A673 (cell line): Measurements from ENCODE around the gene TECTA. TPM values are rescaled to one million over a fixed set of nuclear protein-coding genes. Genes with fewer than 3 reads are reported as not detected.

Experiments used
- BruUV-seq: library from RNA; stranded (reverse); fragments of 400-500 nt; replicated peaks from 2 replicates; lab custom pipeline; 2021; lab: Mats Ljungman, UMichigan
- CTCF ChIA-PET: fragments of 300-600 bp; sonication (Branson Sonifier 250); formaldehyde crosslinking; loops from one replicate; lab custom pipeline; 2022; ENCODE audit warnings: antibody characterized with exemption; lab: Charles Lee
- POLR2A ChIA-PET: fragments of 300-600 bp; sonication (Branson Sonifier 250); formaldehyde crosslinking; loops from one replicate; lab custom pipeline; 2022; ENCODE audit warnings: antibody characterized with exemption; ENCODE audit not compliant: low non-redundant PET; lab: Charles Lee
- DNase-seq: peaks from one replicate; pipeline ENCODE4 v3.0.0-alpha.2; 2015; ENCODE audit warnings: low spot score
- H3K27ac ChIP-seq: fragments of 200-600 bp; sonication (generic); 2 replicates; pipeline ENCODE4 v1.5.1; 2016; ENCODE audit warnings: mixed run types, low read depth, mild to moderate bottlenecking, mixed read lengths, antibody characterized with exemption, low read length; ENCODE audit not compliant: poor library complexity, severe bottlenecking
- H3K27me3 ChIP-seq: fragments of 200-600 bp; sonication (generic); replicated peaks from 2 replicates; pipeline ENCODE4 v1.6.1; 2017; ENCODE audit warnings: mixed run types, low read depth, mild to moderate bottlenecking, mixed read lengths, antibody characterized with exemption, low read length; ENCODE audit not compliant: insufficient read depth, poor library complexity
- H3K36me3 ChIP-seq: fragments of 200-600 bp; sonication (generic); 2 replicates; pipeline ENCODE4 v1.6.1; 2016; ENCODE audit warnings: mixed run types, mild to moderate bottlenecking, mixed read lengths, antibody characterized with exemption, low read length; ENCODE audit not compliant: insufficient read depth, poor library complexity, severe bottlenecking
- H3K4me1 ChIP-seq: fragments of 200-600 bp; sonication (generic); 2 replicates; pipeline ENCODE4 v1.6.1; 2017; ENCODE audit warnings: mixed run types, mild to moderate bottlenecking, mixed read lengths, antibody characterized with exemption, low read length; ENCODE audit not compliant: insufficient read depth, poor library complexity, severe bottlenecking
- H3K4me3 ChIP-seq: fragments of 200-600 bp; sonication (generic); 2 replicates; pipeline ENCODE4 v1.5.1; 2016; ENCODE audit warnings: low read depth, mixed run types, mild to moderate bottlenecking, mixed read lengths, low read length; ENCODE audit not compliant: poor library complexity, severe bottlenecking
- H3K9me3 ChIP-seq: fragments of 200-600 bp; sonication (generic); 2 replicates; pipeline ENCODE4 v1.6.1; 2016; ENCODE audit warnings: mixed run types, low read depth, mild to moderate bottlenecking, mixed read lengths, antibody characterized with exemption, low read length; ENCODE audit not compliant: poor library complexity, severe bottlenecking
- EZH2 ChIP-seq: fragments of 200-600 bp; sonication (generic); IDR thresholded peaks from 2 replicates; pipeline ENCODE4 v1.6.1; 2017; ENCODE audit warnings: borderline replicate concordance, low read depth, mild to moderate bottlenecking, mixed read lengths, antibody characterized with exemption, low read length; ENCODE audit not compliant: poor library complexity, severe bottlenecking
- intact Hi-C: fragments of 100-400 bp; cut with micrococcal nuclease; formaldehyde crosslinking; loops from one replicate; pipeline ENCODE4 v1.10.0; 2022; ENCODE audit not compliant: unreplicated experiment
- total RNA-seq: library from RNA; stranded (reverse); gene quantifications from 2 replicates; pipeline ENCODE4 v1.2.3, GENCODE V29; 2021
- TF ChIP-seq, protein P1 (sequence below): fragments of 300-800, 200-600 bp; sonication (generic); conservative IDR thresholded peaks from 2 replicates; pipeline ENCODE4 v1.5.1; 2017; ENCODE audit warnings: low read depth, mild to moderate bottlenecking, antibody characterized with exemption, low read length, moderate library complexity, mixed read lengths

Gene TECTA
- total RNA-seq, 1 experiment from 2014 or later = 0.19 TPM

DNA sequence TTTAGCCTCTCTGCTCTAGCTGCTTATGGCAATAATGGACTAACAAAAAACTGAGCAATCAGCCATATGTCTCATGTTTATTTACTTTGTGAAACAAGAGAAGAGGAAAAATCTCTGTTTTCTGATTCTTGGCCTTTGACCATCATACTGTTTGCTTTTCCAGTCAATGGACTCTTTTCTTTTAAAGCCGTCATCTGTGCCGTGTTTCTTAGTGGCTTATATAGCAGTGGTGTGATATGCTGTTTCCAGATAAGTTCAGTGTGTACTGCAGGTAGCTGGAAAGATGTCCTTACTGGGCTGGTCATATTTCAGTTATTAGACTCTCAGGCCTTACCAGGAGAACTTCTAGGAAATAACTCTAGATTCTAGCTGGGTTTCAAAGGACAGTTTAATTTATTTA, 33.6 kb upstream of the TECTA start:
- ChIA-PET CTCF (no interaction called here), POLR2A (no interaction called here)
- H3K27ac ChIP-seq = no peak overlapping the region
- no peak for TF ChIP-seq EZH2
- TF ChIP-seq, protein P1, sequence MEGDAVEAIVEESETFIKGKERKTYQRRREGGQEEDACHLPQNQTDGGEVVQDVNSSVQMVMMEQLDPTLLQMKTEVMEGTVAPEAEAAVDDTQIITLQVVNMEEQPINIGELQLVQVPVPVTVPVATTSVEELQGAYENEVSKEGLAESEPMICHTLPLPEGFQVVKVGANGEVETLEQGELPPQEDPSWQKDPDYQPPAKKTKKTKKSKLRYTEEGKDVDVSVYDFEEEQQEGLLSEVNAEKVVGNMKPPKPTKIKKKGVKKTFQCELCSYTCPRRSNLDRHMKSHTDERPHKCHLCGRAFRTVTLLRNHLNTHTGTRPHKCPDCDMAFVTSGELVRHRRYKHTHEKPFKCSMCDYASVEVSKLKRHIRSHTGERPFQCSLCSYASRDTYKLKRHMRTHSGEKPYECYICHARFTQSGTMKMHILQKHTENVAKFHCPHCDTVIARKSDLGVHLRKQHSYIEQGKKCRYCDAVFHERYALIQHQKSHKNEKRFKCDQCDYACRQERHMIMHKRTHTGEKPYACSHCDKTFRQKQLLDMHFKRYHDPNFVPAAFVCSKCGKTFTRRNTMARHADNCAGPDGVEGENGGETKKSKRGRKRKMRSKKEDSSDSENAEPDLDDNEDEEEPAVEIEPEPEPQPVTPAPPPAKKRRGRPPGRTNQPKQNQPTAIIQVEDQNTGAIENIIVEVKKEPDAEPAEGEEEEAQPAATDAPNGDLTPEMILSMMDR = no peak
- H3K4me3 ChIP-seq = no peak overlapping the region
- no peak for DNase-seq
- no TSS peak for BruUV-seq
- peaks cover 3% of the 10 kb centered on the region for H3K36me3 ChIP-seq
- H3K27me3 ChIP-seq = no peaks in the 10 kb centered on the region
- no peaks in the 10 kb centered on the region for H3K9me3 ChIP-seq
- intact Hi-C loops = no loop called here
- H3K4me1 ChIP-seq = no peaks in the 10 kb centered on the region

DNA sequence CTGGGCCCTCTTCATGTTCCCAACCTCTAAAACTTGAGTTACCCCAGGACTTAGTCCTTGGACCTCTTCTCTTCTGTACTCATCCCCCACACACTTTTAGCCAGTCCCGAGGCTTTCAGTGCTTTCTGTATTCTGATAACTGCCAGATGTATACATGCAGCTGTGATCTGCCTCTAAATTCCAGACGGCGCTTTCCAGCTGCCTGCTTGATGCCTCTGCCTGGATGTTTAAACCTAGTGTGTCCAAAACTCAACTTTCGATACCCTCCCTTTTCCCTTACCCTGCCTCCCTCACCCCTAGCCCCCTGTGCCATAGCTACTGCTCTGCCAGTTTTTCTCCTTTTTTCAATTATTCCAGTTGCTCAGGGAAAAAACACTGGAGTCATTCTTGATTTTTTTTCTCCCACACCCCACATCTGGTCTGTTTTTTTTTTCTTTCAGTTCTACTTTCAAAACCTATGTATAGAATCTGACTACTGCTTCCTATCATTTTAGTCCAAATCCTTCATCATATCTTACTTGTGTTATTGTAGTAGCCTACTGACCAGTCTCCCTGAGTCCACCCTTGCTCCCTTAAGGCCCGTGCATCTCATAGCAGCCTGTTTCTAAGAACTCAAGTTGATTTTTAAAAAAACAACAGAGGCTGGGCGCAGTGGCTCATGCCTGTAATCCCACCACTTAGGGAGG, 32.9 kb upstream of the TECTA start:
- Histone ChIP-seq H3K9me3 (no peaks in the 10 kb centered on the region), H3K4me3 (no peak overlapping the region), H3K4me1 (no peaks in the 10 kb centered on the region), H3K27me3 (no peaks in the 10 kb centered on the region), H3K27ac (no peak overlapping the region), H3K36me3 (peaks cover 3% of the 10 kb centered on the region)
- BruUV-seq = no TSS peak
- no peak for TF ChIP-seq EZH2
- TF ChIP-seq, protein P1 = no peak
- CTCF ChIA-PET = interaction anchor here (0.7 kb wide), 1 partner anchor 94 kb away, joined by 7 read pairs; no protein-coding TSS in a partner anchor
- POLR2A ChIA-PET = no interaction called here
- no peak for DNase-seq
- intact Hi-C loops = no loop called here

DNA sequence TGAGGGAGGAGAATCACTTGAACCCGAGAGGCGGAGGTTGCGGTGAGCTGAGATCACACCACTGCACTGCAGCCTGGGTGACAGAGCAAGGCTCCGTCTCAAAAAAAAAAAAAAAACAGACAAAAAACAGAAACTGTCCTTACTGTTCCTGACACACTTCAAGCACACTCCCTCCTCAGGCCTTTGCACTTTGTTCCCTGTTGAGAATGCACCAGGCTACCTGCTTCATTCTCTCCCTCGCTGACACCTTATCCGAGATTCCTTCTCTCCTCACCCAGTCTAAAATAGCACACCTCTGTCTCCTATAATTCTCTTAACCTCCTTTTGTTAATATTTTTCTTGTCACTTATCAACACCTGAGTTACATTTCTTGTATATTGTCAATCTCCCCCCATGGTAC, 32.3 kb upstream of the TECTA start:
- no peaks in the 10 kb centered on the region for H3K9me3 ChIP-seq
- no TSS peak for BruUV-seq
- POLR2A ChIA-PET = no interaction called here
- no peak overlapping the region for H3K27ac ChIP-seq
- intact Hi-C loops = no loop called here
- no peaks in the 10 kb centered on the region for H3K4me1 ChIP-seq
- H3K4me3 ChIP-seq = no peak overlapping the region
- TF ChIP-seq, protein P1 = no peak
- no peak for TF ChIP-seq EZH2
- H3K36me3 ChIP-seq = peaks cover 3% of the 10 kb centered on the region
- CTCF ChIA-PET = interaction anchor here (0.7 kb wide), 1 partner anchor 93 kb away, joined by 7 read pairs; no protein-coding TSS in a partner anchor
- no peaks in the 10 kb centered on the region for H3K27me3 ChIP-seq
- no peak for DNase-seq
